CD4-positive, alpha-beta T cell treated with Interleukin-4 for 4 hours (primary cell): ENCODE data around the gene AR.
"Not testable (repeated sequence)": the region's sequence is repeated elsewhere in the genome, so short reads cannot be mapped to it uniquely, and the experiment has no call there.

ENCODE experiments used
- DNase-seq: peaks from one replicate; pipeline ENCODE4 v3.0.0-alpha.2; 2020

The AR gene

GRCh38 chrX:67637293-67637692 lies 93.5 kb downstream of the AR start:
- DNase-seq, result not testable (repeated sequence)

- DNase-seq, result no peak
These were observed 104.5 kb downstream of the AR start for GRCh38 chrX:67648361-67648760.

- no peak for DNase-seq
These were observed 107.8 kb downstream of the AR start for GRCh38 chrX:67651437-67652142.

GRCh38 chrX:67652543-67652942 lies 108.7 kb downstream of the AR start:
- DNase-seq, result no peak

- DNase-seq, result no peak
These were observed 110.5 kb downstream of the AR start for GRCh38 chrX:67654301-67654700.

- DNase-seq, result no peak
These were observed 121.8 kb downstream of the AR start for GRCh38 chrX:67665583-67665982.

DNA sequence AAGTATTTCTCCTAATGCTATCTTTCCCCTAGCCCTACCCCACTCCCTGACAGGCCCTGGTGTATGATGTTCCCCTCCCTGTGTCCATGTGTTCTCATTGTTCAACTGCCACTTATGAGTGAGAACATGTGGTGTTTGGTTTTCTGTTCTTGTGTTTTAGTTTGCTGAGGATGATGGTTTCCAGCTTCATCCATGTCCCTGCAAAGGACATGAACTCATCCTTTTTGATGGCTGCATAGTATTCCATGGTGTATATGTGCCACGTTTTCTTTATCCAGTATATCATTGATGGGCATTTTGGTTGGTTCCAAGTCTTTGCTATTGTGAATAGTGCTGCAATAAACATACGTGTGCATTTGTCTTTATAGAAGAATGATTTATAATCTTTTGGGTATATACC lies 126.9 kb downstream of the AR start:
- DNase-seq, result not testable (repeated sequence)

- no peak for DNase-seq
These were observed 130.0 kb downstream of the AR start for GRCh38 chrX:67673741-67674274.

- DNase-seq, result no peak
These were observed 130.9 kb downstream of the AR start for GRCh38 chrX:67674741-67675140.

DNA sequence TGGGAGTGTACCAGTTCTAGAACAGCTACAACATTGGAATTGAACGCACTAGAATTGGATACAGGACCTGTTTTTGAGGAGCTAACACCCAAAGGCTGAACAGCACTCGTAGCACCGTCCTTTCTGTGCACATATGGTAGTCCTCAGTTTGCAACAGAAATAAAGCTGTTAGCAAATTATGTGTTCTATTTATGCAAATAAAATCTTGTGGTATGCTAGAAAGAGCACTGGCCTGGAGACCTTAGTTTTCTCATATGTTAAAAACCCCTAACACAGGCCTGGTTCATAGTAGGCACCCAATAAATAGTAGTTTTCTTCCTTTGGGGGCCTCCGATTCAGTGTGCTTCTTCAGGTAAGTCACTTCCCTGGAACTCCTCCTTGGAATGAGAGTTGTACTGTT lies 140.3 kb downstream of the AR start:
- no peak for DNase-seq

DNA sequence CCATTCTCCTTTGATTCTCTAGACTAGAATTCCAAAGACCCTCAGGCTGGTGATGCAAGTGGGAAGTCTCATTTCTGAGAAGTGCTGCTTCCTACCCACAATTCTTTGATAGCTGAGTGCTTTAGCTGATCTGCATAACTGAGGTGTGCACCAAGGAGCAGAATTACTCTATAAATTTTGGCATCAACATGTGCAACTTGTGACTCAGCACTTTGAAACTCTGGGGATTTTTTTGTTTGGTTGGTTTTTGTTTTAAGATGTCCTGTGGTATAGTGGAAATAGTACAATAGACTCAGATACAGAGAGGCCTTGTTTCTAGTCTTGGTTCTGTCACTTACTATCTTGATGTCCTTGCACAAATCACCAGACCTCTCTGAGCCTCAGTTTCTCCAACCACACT lies 148.4 kb downstream of the AR start:
- no peak for DNase-seq

DNA sequence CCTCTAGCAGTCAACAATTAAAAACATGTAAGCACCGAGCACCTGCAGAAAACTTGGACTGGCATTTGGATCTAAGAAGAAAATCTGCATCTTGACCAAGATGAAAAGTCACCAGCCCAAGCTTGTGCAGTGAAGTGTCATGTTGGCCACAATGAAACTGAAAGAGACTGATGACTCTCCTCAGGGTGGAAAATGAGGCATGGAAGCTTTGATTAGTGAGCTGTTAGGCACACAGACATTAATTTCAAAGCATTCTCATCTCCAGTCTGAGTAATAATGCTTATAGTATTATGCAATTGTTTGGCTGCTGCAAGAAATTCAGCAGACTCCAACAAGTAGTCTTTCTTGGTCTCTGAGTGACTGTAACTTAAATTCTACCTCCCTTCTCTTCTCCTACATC lies 150.1 kb downstream of the AR start:
- DNase-seq, result no peak

DNA sequence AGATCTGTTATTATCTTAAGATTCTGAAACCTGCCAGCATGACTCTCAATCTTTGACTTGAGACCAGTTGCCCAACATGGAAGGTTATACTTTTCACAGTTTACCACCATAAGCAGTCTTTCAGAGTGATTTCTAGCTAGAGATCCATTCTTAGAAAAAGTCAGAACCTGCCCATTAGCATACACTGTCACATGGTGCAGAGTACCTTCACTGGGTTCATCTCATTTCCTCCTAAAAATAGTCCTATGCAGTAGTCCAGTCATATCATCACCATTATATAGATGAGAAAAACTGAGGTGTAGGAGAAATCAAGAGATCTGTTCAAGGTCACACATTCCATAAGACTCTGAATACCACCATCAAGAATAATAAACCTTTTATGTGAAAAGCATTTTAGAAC lies 153.6 kb downstream of the AR start:
- DNase-seq, result no peak

DNA sequence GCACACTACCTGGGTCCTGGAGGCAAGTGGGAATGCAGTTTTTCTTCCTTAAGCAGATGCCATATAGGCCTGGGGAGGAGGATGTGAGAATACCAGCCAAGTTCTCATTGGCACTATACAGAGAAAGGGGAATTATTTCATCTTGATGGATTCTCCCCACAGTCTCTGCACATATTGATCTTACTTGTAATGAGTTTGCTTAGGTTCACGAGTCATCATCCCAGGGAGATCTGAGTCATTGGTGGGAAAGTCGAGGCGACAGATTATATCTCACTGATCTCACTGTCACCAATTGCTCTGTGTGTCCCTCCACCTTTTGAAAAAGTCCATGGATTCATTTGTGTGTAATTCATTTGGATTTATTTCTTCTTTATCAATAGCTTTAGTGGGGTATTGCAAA lies 156.8 kb downstream of the AR start:
- no peak for DNase-seq

DNA sequence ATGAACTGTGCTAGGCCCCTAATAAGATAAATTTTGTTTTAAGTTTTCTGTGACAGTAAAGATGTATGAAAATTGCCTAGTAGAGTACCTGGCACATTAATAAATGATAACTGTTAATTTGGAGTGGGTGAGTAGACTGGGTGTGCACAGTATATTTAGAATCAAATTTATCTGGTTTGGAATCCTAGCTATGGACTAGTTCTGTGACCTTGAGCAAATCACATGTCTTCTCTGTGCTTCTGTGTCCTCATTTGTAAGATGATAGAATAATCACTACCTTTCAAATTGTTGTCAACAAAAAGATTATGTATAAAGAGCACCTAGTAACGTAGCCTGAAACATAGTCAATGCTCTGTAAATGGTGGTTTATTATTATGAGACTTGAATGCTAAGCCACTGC lies 170.2 kb downstream of the AR start:
- no peak for DNase-seq

DNA sequence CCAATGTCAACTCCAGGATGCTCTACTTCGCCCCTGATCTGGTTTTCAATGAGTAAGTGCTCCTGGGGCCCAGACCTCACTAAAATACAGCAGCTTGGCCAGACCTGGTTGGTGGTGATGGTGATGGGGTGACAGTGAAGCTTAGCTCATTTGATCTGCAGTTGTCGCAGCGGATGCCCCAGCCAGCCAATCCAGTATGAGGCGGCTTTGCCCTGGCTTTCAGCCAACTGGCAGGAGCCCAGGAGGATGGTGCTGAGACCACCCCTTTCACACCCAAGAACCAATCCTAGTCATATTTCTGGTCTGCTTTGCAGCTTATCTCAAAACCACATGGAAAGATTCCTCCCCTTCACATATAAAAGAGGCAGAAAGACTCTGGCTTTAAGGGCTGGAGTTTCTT lies 173.8 kb downstream of the AR start:
- no peak for DNase-seq

GRCh38 chrX:67718926-67719325 lies 175.1 kb downstream of the AR start:
- no peak for DNase-seq

- no peak for DNase-seq
These were observed 176.5 kb downstream of the AR start for GRCh38 chrX:67720344-67720743.

- no peak for DNase-seq
These were observed 177.5 kb downstream of the AR start for GRCh38 chrX:67721321-67721720.

DNA sequence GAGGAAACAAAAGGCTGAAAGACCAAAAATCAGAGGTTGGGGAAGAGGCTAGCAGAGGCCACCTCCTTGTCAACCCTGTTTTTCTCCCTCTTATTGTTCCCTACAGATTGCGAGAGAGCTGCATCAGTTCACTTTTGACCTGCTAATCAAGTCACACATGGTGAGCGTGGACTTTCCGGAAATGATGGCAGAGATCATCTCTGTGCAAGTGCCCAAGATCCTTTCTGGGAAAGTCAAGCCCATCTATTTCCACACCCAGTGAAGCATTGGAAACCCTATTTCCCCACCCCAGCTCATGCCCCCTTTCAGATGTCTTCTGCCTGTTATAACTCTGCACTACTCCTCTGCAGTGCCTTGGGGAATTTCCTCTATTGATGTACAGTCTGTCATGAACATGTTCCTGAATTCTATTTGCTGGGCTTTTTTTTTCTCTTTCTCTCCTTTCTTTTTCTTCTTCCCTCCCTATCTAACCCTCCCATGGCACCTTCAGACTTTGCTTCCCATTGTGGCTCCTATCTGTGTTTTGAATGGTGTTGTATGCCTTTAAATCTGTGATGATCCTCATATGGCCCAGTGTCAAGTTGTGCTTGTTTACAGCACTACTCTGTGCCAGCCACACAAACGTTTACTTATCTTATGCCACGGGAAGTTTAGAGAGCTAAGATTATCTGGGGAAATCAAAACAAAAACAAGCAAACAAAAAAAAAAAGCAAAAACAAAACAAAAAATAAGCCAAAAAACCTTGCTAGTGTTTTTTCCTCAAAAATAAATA lies 179.9 kb downstream of the AR start:
- no peak for DNase-seq

- DNase-seq, result no peak
These were observed 180.7 kb downstream of the AR start for GRCh38 chrX:67724359-67725110.

GRCh38 chrX:67725471-67725870 lies 181.7 kb downstream of the AR start:
- no peak for DNase-seq

DNA sequence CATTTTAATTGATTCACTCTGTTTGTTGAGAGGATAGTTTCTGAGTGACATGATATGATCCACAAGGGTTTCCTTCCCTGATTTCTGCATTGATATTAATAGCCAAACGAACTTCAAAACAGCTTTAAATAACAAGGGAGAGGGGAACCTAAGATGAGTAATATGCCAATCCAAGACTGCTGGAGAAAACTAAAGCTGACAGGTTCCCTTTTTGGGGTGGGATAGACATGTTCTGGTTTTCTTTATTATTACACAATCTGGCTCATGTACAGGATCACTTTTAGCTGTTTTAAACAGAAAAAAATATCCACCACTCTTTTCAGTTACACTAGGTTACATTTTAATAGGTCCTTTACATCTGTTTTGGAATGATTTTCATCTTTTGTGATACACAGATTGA lies 182.2 kb downstream of the AR start:
- DNase-seq, result no peak

DNA sequence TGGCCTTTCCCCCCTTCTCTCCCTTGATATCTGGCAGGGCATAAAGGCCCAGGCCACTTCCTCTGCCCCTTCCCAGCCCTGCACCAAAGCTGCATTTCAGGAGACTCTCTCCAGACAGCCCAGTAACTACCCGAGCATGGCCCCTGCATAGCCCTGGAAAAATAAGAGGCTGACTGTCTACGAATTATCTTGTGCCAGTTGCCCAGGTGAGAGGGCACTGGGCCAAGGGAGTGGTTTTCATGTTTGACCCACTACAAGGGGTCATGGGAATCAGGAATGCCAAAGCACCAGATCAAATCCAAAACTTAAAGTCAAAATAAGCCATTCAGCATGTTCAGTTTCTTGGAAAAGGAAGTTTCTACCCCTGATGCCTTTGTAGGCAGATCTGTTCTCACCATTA lies 183.8 kb downstream of the AR start:
- DNase-seq, result no peak
